K562 (cell line): ENCODE results near the gene MBNL2. TPM values are rescaled to one million over a fixed set of nuclear protein-coding genes. Genes with fewer than 3 reads are reported as not detected.

Experiments
- CEBPG ChIP-seq, 3 experiments: fragments of 200-800 bp in 1 of 3; sonication (Bioruptor generic) in 1 of 3; sonication (generic) in 1 of 3; formaldehyde crosslinking in 1 of 3; IDR thresholded peaks in 2 of 3; conservative IDR thresholded peaks in 1 of 3; 2 replicates each; pipeline versions ENCODE4 v1.6.1 to v1.8.0; 2016 to 2022; ENCODE audit warnings: missing compliant biosample characterization in 2 of 3, missing genetic modification characterization in 2 of 3, mild to moderate bottlenecking in 1 of 3, missing genetic modification reagents in 1 of 3
- FOXK2 ChIP-seq, 2 experiments: fragments of 450-650 bp; IDR thresholded peaks in 1 of 2; conservative IDR thresholded peaks in 1 of 2; 2 replicates each; pipeline ENCODE4 v1.6.1; 2016; ENCODE audit warnings: low read depth in 2 of 2, mild to moderate bottlenecking in 1 of 2
- IFI16 ChIP-seq: fragments of 250-450 bp; sonication (Bioruptor Pico); IDR thresholded peaks from 2 replicates; pipeline ENCODE4 v2.1.2; 2022; ENCODE audit warnings: mild to moderate bottlenecking, inconsistent platforms
- NFE2 ChIP-seq: IDR thresholded peaks from 2 replicates; pipeline ENCODE4 v1.6.1; 2014; ENCODE audit warnings: antibody characterized with exemption, low read depth
- TBP ChIP-seq: optimal IDR thresholded peaks from 2 replicates; pipeline ENCODE3; 2011; ENCODE audit warnings: low read depth, low read length, improper control_type of control experiment
- polyA plus RNA-seq, 8 experiments: library from polyadenylated mRNA; depleted of rRNA in 4 of 8; stranded (reverse) in 5 of 8; unstranded in 3 of 8; fragments of >200 nt; fragmentation: Nextera tagmentation in 2 of 8; fragmentation: Illumina TruSeq in 1 of 8; extraction: Ambion mirVana in 2 of 8; extraction: Trizol in 1 of 8; gene quantifications; 2 replicates each; pipeline versions ENCODE4 v1.2.1 to v1.2.3, GENCODE V29; 2011 to 2014; ENCODE audit warnings: inconsistent platforms in 1 of 8, missing spikeins in 1 of 8
- total RNA-seq, 7 experiments: library from RNA; depleted of rRNA in 6 of 7; stranded (reverse); fragments of >200 nt in 6 of 7; fragmentation: Illumina TruSeq in 2 of 7; extraction: Trizol in 2 of 7; gene quantifications; 2 replicates each; pipeline versions ENCODE4 v1.2.1 to v1.2.3, GENCODE V29; 2011 to 2021; ENCODE audit warnings: low replicate concordance in 1 of 7
- TF ChIP-seq, protein P1 (sequence below): fragments of 200-600 bp; sonication (generic); IDR thresholded peaks from one replicate; pipeline ENCODE4 v1.6.1; 2012; ENCODE audit warnings: mild to moderate bottlenecking, low read depth, low read length, inconsistent platforms

Gene MBNL2
- total and polyA plus RNA-seq, 9 of the 15 experiments (the other 6 are each of a cell fraction or from before 2014, with no cell fraction given): 7.0 to 24.8 (median 13.8) TPM

DNA sequence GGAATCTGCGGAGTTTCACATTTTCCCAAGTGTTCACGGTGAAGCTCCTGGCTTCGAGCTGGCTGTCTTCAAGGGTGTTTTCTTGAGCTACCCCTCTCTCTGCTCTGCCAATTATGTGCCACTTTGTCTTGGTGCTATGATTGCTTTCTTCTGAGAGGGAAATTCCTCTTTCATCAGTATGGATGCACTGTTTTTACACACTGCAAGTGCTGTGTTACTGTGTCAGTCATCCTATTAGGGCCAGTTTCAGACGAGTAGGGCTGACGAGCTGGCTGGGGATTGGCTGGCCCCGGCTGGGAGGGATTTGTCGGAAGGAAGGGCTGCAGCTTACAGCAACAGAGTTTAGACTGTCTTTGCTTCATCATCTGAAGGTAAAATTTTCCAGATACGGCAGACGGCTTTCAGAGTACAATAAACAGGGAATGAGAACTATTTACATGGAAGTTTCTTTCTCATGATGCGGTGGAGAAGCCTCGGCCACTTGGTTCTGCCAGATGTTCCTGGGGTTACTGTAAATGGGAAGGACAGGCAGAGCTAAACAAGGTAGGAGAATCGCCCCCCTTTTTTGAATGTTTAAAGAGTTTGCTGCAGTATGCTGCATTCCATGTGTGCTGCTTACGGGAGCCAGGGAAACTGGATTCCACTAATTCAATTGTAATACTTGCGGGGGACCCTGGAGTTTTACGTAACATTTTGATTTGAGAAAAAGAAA, at the start of gene MBNL2 (continued):
- TF ChIP-seq, protein P1, sequence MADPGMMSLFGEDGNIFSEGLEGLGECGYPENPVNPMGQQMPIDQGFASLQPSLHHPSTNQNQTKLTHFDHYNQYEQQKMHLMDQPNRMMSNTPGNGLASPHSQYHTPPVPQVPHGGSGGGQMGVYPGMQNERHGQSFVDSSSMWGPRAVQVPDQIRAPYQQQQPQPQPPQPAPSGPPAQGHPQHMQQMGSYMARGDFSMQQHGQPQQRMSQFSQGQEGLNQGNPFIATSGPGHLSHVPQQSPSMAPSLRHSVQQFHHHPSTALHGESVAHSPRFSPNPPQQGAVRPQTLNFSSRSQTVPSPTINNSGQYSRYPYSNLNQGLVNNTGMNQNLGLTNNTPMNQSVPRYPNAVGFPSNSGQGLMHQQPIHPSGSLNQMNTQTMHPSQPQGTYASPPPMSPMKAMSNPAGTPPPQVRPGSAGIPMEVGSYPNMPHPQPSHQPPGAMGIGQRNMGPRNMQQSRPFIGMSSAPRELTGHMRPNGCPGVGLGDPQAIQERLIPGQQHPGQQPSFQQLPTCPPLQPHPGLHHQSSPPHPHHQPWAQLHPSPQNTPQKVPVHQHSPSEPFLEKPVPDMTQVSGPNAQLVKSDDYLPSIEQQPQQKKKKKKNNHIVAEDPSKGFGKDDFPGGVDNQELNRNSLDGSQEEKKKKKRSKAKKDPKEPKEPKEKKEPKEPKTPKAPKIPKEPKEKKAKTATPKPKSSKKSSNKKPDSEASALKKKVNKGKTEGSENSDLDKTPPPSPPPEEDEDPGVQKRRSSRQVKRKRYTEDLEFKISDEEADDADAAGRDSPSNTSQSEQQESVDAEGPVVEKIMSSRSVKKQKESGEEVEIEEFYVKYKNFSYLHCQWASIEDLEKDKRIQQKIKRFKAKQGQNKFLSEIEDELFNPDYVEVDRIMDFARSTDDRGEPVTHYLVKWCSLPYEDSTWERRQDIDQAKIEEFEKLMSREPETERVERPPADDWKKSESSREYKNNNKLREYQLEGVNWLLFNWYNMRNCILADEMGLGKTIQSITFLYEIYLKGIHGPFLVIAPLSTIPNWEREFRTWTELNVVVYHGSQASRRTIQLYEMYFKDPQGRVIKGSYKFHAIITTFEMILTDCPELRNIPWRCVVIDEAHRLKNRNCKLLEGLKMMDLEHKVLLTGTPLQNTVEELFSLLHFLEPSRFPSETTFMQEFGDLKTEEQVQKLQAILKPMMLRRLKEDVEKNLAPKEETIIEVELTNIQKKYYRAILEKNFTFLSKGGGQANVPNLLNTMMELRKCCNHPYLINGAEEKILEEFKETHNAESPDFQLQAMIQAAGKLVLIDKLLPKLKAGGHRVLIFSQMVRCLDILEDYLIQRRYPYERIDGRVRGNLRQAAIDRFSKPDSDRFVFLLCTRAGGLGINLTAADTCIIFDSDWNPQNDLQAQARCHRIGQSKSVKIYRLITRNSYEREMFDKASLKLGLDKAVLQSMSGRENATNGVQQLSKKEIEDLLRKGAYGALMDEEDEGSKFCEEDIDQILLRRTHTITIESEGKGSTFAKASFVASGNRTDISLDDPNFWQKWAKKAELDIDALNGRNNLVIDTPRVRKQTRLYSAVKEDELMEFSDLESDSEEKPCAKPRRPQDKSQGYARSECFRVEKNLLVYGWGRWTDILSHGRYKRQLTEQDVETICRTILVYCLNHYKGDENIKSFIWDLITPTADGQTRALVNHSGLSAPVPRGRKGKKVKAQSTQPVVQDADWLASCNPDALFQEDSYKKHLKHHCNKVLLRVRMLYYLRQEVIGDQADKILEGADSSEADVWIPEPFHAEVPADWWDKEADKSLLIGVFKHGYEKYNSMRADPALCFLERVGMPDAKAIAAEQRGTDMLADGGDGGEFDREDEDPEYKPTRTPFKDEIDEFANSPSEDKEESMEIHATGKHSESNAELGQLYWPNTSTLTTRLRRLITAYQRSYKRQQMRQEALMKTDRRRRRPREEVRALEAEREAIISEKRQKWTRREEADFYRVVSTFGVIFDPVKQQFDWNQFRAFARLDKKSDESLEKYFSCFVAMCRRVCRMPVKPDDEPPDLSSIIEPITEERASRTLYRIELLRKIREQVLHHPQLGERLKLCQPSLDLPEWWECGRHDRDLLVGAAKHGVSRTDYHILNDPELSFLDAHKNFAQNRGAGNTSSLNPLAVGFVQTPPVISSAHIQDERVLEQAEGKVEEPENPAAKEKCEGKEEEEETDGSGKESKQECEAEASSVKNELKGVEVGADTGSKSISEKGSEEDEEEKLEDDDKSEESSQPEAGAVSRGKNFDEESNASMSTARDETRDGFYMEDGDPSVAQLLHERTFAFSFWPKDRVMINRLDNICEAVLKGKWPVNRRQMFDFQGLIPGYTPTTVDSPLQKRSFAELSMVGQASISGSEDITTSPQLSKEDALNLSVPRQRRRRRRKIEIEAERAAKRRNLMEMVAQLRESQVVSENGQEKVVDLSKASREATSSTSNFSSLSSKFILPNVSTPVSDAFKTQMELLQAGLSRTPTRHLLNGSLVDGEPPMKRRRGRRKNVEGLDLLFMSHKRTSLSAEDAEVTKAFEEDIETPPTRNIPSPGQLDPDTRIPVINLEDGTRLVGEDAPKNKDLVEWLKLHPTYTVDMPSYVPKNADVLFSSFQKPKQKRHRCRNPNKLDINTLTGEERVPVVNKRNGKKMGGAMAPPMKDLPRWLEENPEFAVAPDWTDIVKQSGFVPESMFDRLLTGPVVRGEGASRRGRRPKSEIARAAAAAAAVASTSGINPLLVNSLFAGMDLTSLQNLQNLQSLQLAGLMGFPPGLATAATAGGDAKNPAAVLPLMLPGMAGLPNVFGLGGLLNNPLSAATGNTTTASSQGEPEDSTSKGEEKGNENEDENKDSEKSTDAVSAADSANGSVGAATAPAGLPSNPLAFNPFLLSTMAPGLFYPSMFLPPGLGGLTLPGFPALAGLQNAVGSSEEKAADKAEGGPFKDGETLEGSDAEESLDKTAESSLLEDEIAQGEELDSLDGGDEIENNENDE: no peak
- no peak for TF ChIP-seq NFE2
- peak; percentile 55 to 77; a peak in 3 of 4 replicates for TF ChIP-seq FOXK2 (conservative IDR thresholded peaks at IDR 0.05 in 1 of 2, IDR thresholded peaks at IDR 0.05 in 1 of 2; ENCODE audit: low read depth in 2 of 2)
- peak; percentile 91 for TF ChIP-seq TBP
- no peak for TF ChIP-seq CEBPG (CRISPR knock-in tag; IDR thresholded peaks at IDR 0.05)
- no peak for TF ChIP-seq CEBPG (tag; conservative IDR thresholded peaks at IDR 0.05 in 1 of 2, IDR thresholded peaks at IDR 0.05 in 1 of 2)
- TF ChIP-seq IFI16 (CRISPR knock-in tag): no peak
